Superior temporal gyrus (tissue), 1 donor: Measurements from ENCODE around the gene RPL13.
"Not testable (repeated sequence)": the region's sequence is repeated elsewhere in the genome, so short reads cannot be mapped to it uniquely, and the experiment has no call there.

Experiments
- DNase-seq: peaks from one replicate; pipeline ENCODE4 v3.0.0-alpha.2; 2016; ENCODE audit errors: extremely low spot score

RPL13 gene

GRCh38 chr16:89577055-89577759, 16.7 kb downstream of the RPL13 start:
- DNase-seq: no peak

DNA sequence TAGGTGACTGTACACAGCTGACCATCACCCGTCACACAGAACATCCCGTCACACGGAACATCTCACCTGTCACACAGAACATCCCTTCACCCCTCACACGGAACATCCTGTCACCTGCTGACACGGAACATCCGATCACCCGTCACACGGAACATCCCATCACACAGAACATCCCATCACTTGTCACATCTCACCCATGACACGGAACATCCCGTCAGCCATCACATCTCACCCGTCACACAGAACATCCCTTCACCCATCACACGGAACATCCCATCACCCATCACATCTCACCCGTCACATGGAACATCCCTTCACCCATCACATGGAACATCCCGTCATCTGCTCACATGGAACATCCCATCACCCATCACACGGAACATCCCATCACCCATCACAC, 18.9 kb downstream of the RPL13 start:
- DNase-seq: no peak

DNA sequence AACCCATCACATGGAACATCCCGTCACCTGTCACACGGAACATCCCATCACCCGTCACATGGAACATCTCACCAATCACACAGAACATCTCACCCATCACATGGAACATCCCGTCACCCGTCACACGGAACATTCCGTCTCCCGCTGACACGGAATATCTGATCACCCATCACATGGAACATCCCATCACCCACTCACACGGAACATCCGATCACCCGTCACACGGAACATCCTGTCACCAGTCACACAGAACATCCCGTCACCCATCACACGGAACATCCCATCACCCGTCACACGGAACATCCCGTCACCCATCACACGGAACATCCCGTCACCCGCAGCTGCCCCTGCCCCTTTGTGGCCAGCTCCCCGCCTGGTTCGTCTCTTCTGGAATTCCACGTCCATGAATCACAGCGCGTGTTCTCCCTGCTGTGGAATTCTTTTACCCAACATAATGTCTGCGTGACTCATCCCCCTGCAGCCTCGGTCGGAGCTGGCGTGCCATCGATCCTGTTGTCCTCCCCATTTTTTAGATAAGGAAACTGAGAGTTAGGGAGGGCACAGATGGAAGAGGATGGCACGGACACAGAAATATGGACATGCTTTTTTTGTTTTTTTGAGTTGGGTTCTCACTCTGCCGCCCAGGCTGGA, 20.7 kb downstream of the RPL13 start:
- DNase-seq: no peak

GRCh38 chr16:89581861-89582563, 21.5 kb downstream of the RPL13 start:
- no peak for DNase-seq

GRCh38 chr16:89582614-89583196, 22.2 kb downstream of the RPL13 start:
- no peak for DNase-seq

DNA sequence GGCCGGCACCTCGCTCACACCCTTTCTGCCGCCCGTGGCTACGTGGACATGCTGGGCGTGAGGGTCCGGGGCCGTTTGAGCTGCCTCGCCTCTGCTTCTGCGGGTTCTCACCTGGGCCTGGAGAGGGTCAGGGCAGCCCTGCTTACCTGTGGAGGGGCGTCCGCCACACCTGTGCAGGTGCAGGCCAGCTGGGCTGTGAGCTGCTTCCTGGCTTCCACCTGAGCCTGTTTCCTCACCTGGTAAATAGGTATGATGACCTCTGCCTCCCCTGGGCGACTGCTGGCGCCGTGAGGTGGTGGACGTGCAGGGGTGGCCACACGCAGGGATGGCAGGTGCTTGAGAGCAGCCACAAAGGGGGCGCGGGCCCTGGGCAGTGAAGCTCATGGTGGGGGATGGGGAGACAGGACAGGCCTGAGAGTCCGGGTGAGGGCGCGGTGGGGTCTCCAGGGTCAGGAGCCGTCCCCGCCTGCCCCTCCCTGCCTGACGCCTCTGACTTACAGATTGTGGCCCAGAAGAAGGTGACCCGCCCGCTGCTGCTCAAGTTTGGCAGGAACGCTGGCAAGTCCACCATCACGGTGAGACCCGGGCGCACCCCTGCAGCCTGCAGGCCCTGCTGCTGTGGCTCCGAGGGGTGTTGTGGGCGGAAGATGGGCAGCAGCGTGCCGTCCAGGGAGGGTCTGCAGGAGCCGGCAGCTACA, 22.9 kb downstream of the RPL13 start:
- DNase-seq: no peak

DNA sequence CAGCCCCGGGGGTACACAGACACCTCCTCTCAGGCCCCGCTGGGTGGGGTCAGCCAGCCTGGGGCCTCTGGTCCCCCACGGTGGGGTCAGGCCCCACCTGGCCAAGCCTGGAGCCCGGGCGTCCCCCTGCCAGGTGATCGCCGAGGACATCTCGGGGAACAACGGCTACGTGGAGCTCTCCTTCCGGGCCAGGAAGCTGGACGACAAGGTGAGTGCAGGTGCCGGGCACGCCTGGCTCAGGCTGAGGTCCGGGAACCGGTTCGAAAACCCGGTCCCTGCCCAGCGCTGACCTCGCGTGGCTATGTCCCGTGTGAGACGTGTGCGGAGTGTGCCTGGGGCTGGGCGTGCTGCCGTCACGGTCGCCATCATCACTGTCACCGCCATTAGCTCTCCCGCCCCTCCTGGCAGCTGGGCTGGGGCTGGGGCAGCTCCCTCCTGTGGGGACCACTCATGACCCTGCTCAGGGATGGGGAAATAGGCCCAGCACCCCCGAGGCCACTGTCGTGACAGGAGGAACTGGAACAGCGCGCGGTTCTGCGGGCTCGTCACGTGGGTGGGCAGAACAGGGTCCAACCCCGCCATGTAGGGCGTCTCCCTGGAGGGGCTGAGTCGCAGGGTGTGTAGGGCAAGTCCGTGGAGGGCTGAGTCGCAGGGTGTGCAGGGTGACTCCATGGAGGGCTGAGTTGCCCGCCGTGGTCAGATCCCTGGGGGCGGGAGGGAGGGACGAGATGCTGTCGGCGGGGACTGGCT, 23.6 kb downstream of the RPL13 start:
- no peak for DNase-seq

DNA sequence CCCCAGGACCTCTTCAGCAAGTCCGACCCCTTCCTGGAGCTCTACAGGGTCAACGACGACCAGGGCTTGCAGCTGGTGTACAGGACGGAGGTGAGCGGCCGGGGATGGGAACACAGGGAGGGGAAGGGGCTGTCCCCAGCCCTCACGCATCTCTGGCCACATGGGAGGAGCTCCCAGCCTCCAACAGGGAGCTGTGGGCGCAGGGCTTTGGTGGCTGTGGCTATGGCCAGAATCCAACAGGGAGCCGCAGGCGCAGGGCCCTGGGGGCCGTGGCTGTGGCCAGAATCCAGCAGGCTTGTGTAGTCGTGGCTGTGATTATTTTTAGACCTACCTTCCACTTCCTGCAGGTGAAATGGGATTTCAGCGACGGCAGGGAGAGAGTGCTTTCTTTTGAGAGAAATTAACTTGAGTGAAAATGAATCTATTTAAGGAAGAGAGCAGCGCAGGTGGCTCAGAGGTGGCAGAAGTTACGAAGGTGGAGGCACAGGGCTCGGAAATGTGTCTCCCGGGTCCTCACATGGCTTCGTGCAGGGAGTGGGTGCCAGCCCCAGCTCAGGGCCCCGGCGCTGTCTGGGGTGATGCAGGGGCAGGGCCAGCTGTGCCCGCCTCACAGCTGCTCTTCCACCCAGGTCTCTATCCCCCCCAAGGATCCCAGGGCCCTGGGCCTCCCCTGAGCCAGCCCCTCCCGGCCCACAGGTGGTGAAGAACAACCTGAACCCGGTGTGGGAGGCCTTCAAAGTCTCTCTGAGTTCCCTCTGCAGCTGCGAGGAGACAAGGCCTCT, 24.5 kb downstream of the RPL13 start:
- DNase-seq: no peak

DNA sequence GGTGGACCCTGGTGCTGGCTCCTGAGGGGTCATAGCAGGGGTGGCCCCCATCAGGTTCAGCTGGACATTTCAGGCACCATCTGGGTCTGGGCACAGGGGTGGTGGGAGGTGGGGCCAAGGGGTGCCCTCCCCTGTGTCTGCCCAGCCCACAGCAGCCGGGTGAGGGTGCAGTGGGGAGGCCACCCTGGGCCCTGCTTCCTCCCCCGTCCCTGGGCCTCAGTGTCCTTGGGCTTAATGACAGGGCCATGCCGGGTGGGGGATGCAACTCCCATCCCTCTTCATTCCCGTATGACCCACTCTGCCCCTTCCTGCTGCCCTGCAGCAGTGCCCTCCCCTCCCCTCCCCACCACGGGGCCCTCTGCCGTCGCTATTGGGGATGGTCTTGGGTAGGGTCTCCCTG, 25.7 kb downstream of the RPL13 start:
- DNase-seq: no peak

- DNase-seq: no peak
These were observed 26.4 kb downstream of the RPL13 start for GRCh38 chr16:89586853-89587252.

DNA sequence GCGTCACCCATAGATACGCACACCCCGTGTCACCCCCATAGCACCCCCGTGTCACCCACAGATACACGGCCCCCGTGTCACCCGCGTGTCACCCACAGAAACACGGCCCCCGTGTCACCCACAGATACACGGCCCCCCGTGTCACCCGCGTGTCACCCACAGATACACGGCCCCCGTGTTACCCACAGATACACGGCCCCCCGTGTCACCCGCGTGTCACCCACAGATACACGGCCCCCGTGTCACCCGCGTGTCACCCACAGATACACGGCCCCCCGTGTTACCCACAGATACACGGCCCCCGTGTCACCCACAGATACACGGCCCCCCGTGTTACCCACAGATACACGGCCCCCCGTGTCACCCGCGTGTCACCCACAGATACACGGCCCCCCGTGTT, 27.2 kb downstream of the RPL13 start:
- not testable (repeated sequence) for DNase-seq

DNA sequence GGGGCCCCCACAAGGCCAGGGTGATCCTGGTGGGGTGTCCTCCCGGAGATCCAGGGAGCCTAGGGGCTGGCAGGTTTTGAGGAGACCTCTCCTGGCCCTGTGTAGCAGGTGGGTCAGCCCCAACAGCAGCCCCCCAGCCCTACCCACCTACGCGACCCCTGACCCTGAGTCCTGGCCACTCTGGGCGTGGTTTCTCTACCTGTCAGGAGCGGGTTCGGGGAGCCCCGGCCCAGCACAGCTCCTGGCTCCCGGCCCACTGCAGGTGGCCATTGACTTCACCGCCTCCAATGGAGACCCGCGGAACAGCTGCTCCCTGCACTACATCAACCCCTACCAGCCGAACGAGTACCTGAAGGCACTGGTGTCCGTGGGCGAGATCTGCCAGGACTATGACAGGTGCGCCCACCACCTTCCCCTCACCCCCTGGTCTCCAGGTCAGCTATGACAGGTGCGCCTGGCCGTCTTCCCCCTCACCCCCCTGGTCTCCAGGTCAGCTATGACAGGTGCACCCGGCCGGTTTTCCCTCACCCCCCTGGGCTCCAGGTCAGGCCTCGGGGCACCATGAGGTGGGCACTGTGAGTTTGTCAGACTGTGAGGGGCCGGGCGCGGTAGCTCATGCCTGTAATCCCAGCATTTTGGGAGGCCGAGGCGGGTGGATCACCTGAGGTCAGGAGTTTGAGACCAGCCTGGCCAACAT, 28.1 kb downstream of the RPL13 start:
- DNase-seq: no peak

DNA sequence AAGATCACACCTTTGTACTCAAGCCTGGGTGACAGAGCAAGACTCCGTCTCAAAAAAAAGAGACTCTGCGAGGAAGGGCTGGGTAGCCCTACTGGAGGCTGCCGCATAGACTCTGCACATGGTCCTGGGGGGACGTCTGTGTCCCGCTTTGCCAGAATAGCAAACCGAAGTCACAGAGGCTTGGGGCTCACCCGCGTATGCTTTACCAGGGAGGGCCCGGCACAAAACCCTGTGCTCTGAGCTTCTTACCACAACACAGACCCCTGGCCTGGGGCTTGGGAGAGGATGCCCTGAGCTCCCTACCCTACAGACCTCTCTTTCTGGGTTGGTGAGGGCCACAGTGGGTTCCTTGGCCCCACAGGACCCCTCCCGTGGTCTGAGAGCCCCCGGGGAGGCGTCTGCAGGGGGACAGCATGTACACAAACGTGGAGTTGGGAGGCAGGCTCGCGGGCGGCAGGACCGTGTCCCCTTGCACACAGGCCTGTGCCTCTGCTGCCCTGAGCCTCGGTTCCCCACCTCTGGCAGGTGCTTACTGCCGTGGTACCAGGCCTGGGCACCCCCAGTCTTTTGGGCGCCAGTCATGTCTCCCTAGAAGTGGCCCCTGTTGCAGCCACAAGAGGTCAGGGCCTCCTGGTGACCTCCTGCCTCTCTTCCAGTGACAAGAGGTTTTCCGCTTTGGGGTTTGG, 28.9 kb downstream of the RPL13 start:
- DNase-seq: no peak

DNA sequence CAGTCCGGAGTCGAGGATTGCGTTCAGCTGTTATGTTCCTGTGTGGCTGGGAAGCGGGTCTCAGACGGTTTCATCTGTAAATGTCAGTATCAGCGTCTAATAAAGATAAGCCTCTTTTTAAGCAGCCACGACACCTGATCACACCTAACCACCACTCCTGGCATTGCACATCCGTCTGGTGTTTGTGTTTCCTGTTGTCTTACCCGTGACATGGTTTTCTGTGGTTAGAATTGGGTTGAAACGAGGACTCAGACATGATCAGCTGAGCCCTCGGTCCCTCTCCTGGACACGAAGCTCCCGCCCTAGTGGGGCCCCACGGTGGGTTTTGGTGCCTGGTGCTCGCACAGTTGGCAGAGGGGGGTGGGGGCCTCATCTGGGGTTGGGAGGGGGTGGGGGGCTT, 33.4 kb downstream of the RPL13 start:
- no peak for DNase-seq

GRCh38 chr16:89595330-89596060, 35.0 kb downstream of the RPL13 start:
- DNase-seq: no peak

DNA sequence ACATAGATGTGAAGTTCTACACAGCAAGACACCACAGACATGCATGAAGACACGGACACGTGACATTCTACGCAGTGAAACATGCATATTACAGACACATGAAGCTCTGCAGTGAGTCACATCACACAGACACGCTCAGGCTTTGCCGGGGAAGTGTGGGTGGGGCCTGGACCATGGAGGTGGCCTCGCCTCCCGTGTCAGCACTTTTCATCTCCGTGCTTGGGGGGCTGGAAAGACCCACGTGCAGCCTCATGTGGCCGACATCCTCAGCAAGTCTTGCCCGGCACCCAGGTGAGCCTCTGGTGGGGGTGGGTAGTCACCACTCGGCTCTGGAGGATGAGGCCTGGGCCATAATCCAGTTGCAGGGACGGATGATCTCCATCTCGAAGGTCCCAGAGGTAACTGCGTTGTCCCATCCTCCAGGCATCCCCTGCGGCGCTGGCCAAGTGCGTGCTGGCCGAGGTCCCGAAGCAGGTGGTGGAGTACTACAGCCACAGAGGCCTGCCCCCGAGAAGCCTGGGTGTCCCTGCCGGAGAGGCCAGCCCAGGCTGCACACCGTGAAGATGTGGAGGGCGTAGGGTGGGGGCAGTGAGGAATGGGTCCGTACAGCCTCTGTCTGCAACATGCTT, 35.7 kb downstream of the RPL13 start:
- DNase-seq: no peak

GRCh38 chr16:89596957-89597649, 36.6 kb downstream of the RPL13 start:
- DNase-seq: no peak

DNA sequence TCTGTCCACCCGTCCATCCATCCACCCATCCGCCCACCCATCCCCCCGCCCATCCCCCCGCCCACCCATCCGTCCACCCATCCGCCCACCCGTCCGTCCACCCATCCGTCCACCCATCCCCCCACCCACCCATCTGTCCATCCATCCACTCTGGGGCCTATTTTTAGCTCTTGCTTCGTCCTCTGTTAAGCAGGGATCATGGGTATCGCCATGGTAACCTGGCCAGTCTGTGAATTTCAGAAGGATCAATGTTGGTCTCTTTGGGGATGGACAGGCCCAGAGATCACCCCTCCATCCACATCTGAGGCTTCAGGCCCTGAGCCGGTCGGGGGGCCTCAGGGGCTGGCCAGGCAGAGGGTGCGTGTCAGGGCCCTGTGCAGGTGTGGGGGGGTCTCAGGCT, 37.7 kb downstream of the RPL13 start:
- no peak for DNase-seq
